MM.1S (cell line): ENCODE results near the gene C9orf153.

Experiments
- EZH2 ChIP-seq: fragments of 300-600 bp; sonication (generic); optimal IDR thresholded peaks from 2 replicates; pipeline ENCODE3; 2017; ENCODE audit warnings: low read depth, mild to moderate bottlenecking, antibody characterized with exemption, low read length, mixed read lengths
- EZH2phosphoT487 ChIP-seq: fragments of 300-600 bp; sonication (generic); IDR thresholded peaks from 2 replicates; pipeline ENCODE4 v1.6.1; 2018; ENCODE audit warnings: antibody characterized with exemption, low read length
- TF ChIP-seq, protein P1 (sequence below): fragments of 300-600 bp; sonication (generic); IDR thresholded peaks from 2 replicates; pipeline ENCODE4 v1.5.1; 2016; ENCODE audit warnings: antibody characterized with exemption, low read length, mixed read lengths

DNA sequence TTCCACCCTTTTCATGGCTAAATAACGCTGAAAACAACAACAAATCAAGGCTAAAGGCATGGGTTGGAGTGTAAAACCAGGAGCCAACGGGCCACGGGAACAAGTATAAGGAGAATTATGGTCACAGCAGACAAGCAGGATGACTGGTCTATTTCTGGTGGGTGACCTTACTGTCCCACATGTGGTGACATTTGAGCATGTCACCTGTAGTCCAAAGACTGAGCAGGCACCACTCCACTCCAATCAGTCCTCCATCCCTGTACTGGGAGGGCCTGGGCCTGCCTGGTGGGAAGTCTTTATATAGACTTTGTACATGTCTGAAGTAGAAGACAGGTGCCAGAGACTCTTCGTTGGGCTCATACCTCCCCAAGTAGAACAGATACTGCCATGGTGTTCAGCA is 36.8 kb downstream of the C9orf153 start:
- no peak for TF ChIP-seq EZH2
- TF ChIP-seq, protein P1, sequence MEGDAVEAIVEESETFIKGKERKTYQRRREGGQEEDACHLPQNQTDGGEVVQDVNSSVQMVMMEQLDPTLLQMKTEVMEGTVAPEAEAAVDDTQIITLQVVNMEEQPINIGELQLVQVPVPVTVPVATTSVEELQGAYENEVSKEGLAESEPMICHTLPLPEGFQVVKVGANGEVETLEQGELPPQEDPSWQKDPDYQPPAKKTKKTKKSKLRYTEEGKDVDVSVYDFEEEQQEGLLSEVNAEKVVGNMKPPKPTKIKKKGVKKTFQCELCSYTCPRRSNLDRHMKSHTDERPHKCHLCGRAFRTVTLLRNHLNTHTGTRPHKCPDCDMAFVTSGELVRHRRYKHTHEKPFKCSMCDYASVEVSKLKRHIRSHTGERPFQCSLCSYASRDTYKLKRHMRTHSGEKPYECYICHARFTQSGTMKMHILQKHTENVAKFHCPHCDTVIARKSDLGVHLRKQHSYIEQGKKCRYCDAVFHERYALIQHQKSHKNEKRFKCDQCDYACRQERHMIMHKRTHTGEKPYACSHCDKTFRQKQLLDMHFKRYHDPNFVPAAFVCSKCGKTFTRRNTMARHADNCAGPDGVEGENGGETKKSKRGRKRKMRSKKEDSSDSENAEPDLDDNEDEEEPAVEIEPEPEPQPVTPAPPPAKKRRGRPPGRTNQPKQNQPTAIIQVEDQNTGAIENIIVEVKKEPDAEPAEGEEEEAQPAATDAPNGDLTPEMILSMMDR = no peak
- no peak for TF ChIP-seq EZH2phosphoT487
